Ammon's horn (tissue), 1 donor: ENCODE data around the gene PPY.
"Not testable (repeated sequence)": the region's sequence is repeated elsewhere in the genome, so short reads cannot be mapped to it uniquely, and the experiment has no call there.

ENCODE experiments used
- DNase-seq: peaks from one replicate; pipeline ENCODE4 v3.0.0-alpha.2; 2016; ENCODE audit warnings: low spot score

The PPY gene

GRCh38 chr17:43905985-43906852 lies 36.1 kb downstream of the PPY start:
- DNase-seq: peak; percentile 91

DNA sequence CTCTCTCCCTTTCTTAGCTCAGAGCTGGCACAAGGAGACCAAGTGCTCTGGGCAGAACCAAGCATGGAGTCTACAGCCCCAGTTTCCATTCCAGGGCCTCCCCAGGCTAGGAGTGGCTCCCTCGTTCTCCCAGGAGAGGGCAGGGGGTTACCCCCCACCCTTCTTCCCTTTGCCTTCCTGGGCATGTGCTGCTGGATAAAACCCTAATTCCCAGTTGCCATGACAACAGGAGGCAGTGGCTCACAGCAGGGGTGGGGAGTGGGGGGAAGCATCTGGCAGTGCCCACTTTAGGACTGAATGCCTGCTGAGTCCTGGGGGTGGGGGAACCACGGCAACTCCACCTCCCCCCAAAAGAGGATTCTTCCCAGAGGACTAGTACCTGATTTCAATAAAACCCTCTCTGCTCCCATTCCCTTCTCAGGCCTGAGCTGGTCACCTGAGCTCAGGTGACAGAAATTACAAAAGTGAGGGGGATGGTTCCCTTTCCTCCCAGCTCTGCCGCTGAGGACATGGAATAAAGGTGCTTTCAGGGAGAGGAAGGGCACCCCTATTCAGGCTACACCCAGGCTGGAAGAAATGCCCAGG lies 36.8 kb downstream of the PPY start:
- DNase-seq: peak; percentile 44

- no peak for DNase-seq
Observed at GRCh38 chr17:43901861-43902589, 40.3 kb downstream of the PPY start.

DNA sequence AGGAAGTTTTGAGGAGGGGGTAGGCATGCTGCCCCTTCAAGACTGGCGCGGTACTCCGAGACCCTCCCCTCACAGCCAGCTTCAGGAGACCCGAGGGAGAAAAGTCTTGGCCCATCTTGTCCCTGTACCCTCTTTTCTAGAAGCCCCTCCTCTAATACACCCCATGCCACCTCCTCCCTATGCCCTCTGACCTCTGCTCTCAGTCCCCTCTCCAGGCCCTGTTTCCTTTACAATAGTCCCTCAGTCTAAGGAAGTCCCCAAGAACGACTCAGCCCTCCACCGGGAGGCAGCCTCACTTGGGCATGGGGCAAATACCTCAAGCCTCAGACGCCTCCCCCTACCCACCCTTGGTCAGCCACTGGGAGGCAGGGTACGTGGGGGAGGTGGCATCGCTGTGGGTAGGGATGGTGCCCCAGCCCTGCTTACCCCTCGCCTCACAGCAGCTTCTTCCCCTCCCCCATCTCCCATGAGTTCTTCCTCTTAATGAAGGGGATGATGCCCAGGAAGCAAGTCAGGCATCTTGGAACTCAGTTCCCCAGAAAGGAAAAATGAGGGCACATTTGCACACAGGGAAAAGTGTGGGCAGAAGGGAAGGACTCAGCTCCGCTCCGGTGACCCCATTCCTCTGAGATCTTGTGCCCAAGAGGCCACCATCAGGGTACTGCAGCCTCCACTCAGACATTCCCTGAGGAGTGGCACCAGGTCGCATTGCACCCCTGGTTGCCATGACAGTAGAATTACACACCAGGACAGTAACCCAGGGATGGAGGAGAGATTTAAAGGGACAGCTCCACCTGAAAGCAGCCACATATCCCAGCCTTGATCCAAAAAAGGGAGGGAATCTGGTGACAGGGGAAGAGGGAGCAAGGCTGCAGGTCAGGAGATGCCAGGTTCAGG lies 41.2 kb downstream of the PPY start:
- no peak for DNase-seq

- peak; percentile 93 for DNase-seq
Observed at GRCh38 chr17:43900183-43900857, 42.0 kb downstream of the PPY start.

DNA sequence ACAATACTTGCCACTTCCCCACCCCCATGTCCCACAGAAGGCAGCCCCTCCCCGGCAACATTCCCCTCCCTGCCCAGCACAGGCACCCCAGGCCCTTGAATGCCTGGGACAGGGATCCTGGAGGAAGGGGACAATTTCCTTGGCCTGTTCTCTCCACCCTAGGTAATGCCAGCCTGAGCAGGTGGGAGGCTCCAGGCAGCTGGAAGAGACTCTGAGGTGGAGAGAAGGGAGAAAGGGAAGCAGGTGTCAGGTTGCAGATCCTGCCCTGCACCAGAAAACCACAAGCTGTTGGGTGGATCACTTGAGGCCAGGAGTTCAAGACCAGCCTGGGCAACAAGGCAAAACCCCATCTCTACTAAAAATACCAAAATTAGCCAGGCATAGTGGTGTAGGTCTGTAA lies 43.8 kb downstream of the PPY start:
- DNase-seq: no peak

GRCh38 chr17:43897831-43898230 lies 44.4 kb downstream of the PPY start:
- no peak for DNase-seq

DNA sequence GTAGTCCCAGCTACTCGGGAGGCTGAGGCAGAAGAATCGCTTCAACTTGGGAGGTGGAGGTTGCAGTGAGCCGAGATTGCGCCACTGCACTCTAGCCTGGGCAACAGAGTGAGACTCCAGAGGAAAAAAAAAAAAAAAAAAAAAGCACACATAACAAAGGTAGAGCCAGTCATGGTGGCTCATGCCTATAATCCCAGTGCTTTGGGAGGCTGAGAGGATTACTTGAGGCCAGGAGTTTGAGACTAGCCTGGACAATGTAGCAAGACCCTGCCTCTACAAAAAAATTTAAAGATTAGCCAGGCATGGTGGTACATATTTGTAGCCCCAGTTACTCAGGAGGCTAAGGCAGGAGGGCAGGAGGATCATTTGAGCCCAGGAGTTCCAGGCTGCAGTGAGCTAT lies 47.8 kb downstream of the PPY start:
- DNase-seq: not testable (repeated sequence)

- no peak for DNase-seq
Observed at GRCh38 chr17:43892647-43892952, 49.7 kb downstream of the PPY start.

DNA sequence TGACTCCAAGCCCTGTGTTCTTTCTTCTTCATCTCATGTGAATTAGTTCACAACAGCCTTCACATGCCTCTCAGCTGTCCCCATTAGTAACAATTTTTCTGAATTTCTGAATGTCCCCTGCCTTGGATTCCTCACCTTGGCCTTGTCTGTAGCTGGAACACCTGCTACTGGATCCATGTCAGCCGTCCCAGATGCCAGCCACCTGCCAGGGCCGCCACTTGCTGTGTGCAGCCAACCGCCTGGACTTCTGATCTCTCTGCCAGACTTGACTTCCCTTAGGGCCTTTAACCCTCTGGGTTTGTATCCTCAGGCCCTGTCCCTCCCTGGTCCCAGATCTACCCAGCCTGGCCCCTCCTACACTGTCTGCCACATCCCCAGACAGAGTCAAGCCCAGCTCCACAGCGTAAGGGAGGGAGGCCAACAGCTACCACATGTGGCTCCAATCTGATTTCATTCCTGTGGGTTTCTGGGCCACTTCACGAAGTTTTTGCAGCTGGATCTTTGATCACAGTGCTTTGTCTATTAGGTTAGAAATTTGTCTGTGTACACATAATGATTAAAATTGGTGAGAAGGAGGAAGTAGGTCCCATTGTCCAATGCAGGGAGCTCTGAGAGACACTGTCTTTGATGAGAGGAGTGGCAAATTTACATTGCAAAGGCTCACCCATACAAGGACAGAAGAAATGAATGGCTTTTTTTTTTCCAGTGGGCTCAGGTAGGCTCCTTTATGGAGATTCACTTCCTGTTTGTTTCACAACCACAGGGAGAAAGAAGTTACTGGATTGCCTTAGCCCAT lies 50.2 kb downstream of the PPY start:
- DNase-seq: no peak
